HG02759 (cell line): ENCODE results near the gene GALE.
"Not testable (repeated sequence)": the region's sequence is repeated elsewhere in the genome, so short reads cannot be mapped to it uniquely, and the experiment has no call there.

Source experiments
- ATAC-seq: cut with Tn5 transposase; IDR thresholded peaks from one replicate; pipeline ENCODE4 v1.9.1; 2021; ENCODE audit warnings: mild to moderate bottlenecking, moderate library complexity; ENCODE audit not compliant: unreplicated experiment

The GALE gene

DNA sequence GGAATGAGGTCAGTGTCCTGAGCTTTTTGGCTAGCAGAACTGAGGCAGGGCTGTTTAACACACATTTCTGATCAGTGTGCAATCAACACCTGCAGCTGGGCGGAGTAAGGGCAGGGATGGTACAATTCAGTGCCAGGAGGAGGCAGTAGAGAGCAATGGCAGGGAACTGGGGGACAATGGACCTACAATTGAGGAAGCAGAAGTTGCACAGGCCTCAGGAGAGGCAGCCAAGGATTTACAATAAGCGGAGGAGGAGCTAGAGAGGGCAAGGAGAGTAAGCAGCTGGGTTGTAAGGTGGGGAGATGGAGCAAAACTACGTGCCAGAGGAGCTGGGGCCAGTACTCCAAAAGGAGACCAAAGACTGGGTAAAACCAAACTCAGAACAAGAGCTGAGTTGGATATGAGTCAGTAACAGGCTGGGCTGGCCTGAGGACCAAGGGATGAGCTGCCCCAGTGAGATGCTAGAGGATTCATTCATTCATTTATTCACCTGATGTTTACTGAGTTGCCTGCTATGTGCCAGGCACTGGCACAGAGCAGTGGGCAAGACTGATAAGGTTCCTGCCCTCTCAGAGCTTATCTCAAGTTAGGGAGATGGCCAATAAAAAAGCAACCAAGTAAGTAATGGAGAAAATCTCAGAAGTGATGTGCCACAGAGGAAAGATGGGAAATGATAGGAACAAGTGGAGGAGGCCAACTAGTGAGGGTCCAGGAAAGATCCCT is 10.4 kb upstream of the GALE start:
- ATAC-seq, result peak; percentile 47

DNA sequence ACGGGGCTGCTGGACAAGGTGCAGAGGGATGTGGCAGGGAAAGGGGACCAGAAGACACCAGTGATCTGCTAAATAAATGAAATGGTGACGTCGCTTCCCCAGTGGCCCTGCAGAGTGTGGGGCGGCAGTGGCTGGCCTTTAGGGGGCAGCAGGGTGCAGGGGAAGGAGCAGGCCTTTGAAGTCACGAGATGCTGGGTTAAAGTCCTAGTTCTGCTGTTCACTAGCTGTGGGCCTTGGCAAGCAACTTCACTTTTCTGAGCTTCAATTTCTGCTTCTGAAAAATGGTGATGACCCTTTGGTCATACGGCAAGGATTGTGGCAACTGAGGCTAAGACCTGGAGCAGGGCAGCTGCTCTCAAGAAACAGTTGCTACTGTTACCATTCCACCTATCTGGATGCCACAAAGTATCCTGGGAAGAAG is 9.2 kb upstream of the GALE start:
- peak; percentile 70 for ATAC-seq

DNA sequence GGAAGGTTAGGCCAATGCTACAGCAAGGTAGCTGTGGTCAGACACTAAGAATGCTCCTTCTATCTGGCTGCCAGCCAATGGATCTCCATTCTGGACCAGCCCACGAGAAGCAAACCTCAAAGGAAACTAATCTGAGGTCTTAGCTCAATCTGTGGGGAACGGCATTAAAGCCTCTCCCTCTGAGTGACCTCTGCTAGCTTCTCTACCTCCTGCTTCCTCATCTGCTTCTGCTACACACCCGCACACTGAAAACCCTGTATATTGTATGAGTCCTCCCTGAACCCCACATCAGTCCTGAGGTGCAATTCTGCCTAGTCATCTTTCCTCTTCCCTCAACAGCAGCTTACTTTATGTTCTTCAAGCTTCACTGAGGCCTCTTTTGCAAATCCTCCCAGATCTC is 6.9 kb upstream of the GALE start:
- no peak for ATAC-seq

DNA sequence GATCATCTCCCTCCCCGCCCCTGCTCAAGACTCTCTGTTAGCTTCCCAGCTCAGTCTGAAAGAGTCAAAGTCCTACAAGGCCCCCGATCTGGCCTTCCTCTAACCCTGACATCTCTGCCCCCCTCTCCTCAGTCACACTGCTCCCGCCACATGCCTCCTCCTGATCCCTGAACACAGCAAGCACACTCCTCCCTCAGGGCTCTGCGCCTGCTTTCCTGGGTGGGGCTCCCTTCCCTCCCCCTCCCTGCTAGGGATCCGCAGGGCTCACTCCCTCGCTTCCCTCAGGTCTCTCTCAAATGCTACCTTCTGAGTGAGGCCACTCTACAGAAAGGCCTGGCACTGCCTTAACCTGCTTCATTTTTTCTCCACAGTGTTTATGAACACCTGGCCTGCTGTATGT is 5.7 kb upstream of the GALE start:
- no peak for ATAC-seq

DNA sequence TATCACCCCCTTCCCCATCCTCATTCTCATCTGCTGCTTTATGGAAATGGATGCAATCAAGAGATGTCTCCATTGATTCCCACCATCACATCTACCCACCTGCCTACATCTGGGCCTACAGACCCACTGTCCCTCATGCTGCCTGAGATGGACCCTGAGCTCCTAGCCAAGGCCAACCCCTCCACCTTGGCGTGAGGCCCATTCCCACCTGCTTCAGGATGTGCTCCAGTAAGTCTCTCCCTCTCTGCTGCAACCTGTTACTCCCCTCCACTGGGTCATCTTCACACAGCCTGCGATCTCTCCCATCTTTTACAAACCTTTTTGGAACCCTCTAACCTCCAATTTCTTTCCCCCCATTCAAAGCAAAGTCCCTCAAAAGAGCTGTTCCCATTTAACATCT is 4.5 kb upstream of the GALE start:
- ATAC-seq, result no peak

DNA sequence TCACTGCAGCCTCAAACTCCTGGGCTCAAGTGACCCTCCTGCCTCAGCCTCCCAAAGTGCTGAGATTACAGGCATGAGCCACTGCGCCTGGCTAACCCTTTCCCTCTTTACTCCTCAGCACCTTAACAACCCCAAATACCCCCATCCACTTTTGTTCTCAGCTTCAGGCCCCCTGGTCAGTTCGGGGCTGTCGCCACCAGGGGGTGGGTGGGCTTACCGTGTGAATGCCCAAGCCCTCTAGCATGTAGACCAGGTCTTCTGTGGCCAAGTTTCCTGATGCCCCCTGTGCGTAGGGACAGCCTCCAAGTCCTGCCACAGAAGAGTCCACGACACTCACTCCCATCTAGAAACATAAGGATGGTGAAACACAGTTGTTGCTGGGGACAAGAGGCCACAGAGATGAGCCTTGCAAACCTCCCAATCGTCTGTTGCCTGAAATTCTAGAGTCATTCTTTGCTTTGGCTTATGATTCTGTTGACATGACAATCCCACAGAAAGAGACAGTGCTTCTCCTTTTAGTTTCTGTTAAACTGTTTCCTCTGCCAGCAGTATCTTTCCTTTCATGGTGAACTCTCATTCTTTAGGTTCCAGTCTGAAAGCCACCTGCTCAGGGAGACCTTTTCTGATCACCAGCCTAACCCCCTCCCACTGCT is 3.8 kb upstream of the GALE start:
- ATAC-seq, result no peak

DNA sequence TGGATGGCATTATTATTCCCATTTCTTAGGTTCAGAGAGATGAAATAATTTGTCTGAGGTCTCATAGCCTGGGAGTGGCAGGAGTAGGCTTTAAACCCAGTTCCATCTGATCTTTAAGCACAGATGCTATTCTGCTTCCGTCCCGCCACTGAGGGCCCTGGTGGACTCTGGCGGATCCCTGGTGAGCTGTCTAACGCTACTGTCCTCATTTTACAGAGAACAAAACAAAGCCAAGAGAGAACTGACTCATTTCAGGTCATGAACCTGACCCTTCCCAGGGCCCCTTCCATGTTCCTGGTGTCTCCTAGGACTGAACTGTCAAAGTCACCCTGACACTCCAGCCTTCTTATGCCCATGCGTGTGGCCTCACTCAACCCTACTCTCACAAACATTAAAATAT is 3.1 kb upstream of the GALE start:
- no peak for ATAC-seq

DNA sequence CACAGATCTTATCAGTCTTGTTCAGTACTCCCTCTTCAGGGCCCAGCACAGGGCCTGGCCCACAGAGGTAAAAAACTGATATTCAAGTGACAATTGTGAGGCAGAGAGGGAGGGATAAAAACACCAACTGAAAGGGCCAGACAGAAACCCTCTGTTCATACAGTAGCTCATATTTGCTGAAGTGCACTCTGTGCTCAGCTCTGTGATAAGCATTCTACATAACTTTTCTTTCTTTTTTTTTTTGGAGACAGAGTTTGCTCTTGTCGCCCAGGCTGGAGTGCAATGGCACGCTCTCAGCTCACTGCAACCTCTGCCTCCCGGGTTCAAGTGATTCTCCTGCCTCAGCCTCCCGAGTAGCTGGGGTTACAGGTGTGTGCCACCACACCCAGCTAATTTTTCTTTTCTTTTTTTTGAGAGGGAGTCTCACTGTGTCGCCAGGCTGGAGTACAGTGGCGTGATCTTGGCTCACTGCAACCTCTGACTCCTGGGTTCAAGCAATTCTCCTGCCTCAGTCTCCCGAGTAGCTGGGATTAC is 2.3 kb upstream of the GALE start:
- not testable (repeated sequence) for ATAC-seq

DNA sequence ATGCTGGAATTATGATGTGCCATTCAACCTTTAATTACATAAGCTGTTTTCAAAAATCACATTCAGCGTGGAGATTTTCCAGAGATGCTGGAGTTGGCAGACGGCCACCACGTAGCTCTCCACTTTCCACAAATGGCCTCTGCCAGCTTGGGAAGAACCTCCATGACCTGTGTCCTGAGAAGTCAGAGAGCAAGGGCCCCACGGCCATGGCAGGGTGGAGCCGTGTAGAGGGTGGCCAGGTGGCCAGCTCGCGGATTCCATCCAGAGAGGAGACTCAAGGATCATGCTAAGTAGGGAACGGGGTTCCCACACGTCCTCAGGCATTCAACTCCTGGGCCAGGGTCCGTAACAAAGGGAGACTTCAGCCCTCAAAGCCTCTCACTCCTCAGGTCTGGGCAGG is 1.3 kb upstream of the GALE start:
- ATAC-seq, result no peak

DNA sequence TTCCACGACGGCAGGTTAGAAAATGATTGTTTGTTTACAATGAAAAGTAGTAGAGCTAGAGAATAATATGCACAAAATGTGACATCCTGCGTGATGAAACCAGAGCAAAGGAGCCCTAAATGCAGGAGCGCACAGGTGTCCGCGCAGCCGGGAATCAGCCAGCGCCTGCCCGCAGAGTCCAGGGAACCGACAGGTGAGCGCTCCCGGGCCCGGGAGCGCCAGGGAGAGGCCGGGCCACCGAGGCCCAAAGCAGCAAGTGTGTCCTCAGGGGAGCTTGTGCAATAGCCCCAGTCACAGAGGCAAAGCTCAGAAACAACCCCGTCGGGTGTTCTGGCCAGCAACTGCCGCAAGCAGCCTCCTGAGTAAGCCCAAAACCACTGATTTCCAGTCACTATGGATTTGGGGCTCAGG is 789 bp upstream of the GALE start:
- ATAC-seq, result no peak

DNA sequence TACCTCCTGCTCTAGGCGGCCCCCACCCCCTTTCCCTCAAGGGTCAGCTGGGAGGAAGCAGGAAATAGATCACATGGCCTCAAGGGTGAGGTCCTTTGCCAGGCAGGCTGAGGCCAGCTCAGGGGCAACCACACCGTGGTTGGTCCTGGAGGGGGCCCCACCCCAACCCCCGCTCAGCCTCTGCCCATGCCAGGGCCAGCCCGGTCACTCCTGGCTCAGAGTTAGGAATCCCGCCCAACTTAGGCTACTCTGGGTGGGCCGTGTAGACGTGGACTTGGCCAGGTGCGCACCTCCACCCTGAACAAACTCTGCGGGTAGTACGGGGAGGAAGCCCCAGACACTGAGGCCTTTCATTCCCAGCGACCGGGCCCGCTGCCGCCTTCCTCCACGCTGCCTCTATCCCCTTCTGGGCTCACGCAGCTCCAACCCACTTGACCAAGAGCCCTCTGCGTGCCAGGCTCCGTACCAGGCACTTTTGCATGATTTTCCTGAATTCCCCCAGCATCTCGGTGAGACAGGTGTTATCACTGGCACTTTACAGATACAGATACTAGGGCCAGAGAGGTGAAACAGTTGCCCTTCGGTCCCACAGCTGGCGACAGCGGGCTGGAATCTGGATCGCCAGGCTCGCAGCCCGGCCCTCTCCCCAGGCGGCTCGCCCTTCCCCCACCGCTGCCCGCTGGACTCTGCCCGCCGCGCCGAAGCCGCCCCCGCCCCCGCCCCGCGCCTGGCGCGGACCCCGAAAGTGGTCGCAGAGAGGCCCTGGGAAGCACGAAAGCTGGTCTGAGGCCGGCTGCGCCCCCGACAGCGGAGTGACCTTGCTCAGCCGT is 769 bp downstream of the GALE start:
- ATAC-seq, result peak; percentile 4

DNA sequence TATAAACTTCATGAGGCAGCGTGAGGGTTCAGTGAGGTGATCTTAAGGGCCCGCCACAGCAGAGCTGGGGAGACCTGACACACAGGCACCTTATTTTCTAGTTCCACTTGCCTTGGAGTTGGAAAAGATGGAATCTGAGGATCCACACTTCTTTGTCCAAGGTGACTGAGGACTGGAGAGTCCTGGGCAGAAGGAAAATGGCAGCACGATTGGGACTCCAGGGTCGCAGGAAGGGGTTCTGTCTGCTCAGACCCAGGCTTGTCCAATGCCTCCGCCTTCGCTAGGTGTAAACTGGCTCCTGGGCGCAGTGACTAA is 1.3 kb downstream of the GALE start:
- no peak for ATAC-seq

DNA sequence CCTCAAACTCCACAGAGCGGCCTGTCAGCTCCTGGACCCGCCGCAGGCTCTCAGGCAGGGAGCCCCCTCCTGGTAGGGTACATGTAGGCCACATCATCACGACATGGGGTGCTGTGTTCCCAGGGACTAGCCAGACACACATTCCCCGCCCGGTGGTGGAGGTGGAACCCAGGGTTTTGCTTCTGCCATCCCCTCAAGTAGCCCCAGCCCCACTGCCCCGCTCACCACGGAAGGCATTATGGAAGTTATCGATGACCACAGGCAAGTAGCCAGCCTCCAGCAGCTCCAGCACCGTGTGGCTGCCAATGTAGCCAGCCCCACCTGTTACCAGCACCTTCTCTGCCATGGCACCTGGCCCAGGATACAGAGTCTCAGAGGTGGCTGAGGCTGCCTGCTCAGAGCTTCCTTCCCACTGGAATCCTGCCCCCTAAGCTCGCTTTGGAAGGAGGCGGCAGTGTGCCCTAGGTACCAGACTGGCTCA is 1.9 kb downstream of the GALE start:
- ATAC-seq, result no peak

DNA sequence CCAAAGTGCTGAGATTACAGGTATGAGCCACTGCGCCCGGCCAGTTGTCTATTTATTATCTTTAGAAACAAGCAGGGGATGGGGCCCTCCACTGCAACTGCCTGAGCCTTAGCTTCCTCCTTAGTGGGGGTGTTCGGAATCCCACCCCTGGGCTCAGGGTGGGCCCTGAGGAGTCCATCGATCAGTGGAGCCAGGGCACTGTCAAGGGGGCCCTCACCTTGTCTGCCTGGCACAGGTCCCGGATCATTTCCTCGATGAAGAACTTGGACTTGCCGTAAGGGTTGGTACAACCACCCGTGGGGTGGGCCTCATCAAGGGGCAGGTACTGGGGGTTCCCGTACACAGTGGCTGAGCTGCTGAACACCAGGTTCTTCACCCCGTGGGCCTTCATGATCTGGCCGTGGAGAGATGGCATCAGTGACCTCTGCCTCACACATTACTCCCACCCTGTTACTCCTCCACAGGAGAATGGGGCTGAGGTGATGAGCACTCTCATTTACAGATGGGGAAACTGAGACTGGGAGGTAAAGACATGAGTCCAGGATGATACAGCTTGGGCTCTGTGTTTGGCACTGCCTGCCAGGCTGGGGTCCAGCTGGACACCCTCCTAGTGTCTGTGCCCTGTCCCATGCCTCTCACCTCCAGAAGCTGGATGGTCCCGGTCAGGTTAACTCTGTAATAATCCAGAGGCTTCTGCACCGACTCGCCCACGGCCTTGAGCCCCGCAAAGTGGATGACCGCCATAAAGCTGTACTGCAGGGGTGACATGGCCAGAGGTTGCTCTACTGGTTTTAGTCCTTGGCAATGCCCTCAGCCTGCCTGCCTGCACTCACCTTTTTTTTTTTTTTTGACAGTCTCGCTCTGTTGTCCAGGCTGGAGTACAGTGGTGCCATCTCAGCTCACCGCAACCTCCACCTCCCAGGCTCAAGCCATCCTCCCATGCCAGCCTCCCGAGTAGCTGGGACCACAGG is 2.8 kb downstream of the GALE start:
- ATAC-seq, result no peak

DNA sequence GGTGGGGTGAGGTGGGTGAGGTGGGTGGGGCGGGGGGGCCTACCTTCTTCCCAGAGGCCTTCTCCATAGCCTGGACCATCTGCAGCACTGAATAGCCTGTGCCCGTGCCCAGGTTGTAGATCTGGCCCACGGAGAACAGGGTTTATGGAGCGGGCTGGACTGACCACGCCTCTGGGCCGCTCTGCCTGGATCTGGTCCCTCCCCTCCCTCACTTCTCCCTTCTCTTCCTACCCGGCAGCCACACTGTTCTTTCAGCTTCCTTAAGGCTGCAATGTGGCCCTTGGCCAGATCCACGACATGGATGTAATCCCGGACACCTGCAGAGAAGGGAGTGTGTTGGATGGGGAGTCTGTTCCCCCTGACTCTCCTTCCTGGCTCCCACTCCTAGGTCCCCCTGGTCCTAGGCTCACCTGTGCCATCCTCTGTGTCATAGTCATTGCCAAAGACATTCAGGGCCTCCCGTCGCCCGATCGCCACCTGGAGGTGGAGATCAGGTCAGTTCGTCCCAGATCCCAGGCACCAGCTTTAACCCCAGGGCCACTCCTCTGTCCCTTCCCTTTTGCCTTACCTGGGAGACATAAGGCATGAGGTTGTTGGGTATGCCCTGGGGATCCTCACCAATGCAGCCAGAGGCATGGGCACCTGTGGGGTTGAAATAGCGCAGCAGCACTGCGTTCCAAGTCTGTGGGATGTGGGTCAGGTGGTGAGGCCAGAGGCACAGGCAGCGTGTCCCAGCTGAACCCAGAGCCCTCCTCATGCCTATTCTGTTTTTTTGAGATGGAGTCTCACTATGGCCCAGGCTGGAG is 3.9 kb downstream of the GALE start:
- no peak for ATAC-seq

DNA sequence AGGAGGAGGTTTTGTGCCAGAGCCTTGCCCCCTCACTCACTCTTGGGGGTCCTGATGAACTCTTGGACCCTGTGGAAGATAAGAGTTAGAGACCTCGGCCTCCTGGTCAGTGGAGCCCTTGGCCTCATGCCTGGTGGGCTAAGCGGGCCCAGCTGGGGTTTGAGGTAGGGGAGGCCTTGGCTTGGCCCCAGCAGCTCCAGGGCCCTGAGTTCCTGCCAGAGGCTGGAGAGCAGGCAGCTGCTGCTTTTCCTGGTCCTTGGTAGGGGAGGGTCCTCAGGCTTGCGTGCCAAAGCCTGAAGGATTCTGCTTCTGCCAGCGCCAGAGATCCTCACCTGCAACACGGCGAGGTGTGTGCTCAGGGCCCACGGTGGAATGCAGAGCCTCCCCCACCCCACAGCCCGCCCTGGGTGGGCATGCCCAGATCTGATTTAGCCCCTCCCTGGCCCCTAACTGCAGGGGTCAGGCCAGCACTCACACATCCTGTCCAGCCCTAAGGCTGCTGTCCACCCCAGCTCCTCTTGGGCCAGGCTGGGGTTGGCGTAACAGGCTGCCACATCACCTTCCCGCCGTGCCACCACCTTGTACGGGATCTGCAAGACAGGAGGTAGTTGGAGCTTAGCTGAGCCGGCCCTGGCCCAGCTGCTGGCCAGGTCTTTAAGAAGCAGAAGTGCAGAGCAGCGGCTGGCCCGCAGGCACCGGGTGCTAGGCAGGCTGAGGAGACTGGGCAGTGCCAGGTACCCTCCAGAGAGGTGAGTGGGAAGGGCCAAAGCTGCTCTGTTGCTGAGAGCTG is 4.7 kb downstream of the GALE start:
- no peak for ATAC-seq

DNA sequence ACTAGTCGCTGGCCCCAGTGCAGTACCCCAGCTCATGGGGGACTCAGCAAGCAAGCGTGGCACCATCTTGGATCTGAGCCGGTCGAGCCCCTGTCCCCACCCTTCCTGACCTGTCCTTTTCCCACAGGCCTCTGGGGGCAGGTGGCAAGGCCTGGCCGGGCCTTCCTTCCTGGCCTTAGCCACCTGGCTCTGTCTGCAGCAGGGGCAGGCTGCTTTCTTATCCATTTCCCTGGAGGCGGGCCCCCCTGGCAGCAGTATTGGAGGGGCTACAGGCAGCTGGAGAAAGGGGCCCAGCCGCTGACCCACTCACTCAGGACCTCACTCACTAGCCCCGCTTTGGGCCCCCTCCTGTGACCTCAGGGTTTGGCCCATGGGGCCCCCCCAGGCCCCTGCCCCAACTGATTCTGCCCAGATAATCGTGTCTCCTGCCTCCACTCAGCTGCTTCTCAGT is 5.8 kb downstream of the GALE start:
- not testable (repeated sequence) for ATAC-seq

DNA sequence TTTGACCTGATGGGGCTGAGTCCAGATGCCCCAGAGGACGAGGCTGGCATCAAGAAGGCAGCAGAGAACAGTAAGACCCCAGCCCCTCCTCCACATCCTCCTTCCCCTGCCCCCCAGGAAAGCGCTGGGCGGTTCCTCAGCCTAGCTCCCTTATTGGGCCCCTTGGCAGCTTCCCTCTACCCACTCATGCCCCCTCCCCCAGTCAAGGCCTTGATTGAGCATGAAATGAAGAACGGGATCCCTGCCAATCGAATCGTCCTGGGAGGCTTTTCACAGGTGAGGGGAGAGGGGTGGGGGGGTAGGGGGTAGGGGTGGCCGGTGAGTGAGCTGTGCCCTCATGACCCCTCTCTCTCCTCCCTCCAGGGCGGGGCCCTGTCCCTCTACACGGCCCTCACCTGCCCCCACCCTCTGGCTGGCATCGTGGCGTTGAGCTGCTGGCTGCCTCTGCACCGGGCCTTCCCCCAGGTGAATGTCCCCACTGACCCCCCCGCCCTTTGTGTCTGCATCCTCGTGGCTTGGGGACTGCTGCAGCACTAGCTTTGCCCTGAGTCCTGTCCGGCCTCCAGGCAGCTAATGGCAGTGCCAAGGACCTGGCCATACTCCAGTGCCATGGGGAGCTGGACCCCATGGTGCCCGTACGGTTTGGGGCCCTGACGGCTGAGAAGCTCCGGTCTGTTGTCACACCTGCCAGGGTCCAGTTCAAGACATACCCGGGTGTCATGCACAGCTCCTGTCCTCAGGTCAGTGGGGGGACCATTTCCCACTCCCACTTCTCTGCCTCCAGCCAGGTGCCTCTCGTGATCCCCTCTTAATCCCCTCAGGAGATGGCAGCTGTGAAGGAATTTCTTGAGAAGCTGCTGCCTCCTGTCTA is 6.5 kb downstream of the GALE start:
- ATAC-seq, result no peak
